Glutamatergic neuron (in vitro differentiated cells): ENCODE measurements around the gene HLA-C. TPM values are rescaled to one million over a fixed set of nuclear protein-coding genes. Genes with fewer than 3 reads are reported as not detected.
"Not testable (repeated sequence)": the region's sequence is repeated elsewhere in the genome, so short reads cannot be mapped to it uniquely, and the experiment has no call there.

Experiments used
- DNase-seq: peaks from one replicate; pipeline ENCODE4 v3.0.0; 2022
- H3K27ac Mint-ChIP-seq: one replicate; pipeline ENCODE4 v1.8.0; 2020; ENCODE audit warnings: mild to moderate bottlenecking, mixed read lengths, inconsistent platforms; ENCODE audit not compliant: unreplicated experiment
- H3K27me3 Mint-ChIP-seq: one replicate; pipeline ENCODE4 v1.8.0; 2020; ENCODE audit warnings: mild to moderate bottlenecking, moderate library complexity, mixed read lengths, inconsistent platforms; ENCODE audit not compliant: unreplicated experiment
- H3K36me3 Mint-ChIP-seq: one replicate; pipeline ENCODE4 v1.8.0; 2020; ENCODE audit warnings: mild to moderate bottlenecking, mixed read lengths, inconsistent platforms; ENCODE audit not compliant: unreplicated experiment
- H3K4me1 Mint-ChIP-seq: one replicate; pipeline ENCODE4 v1.8.0; 2020; ENCODE audit warnings: mild to moderate bottlenecking, low read depth, mixed read lengths, inconsistent platforms; ENCODE audit not compliant: unreplicated experiment
- H3K4me3 Mint-ChIP-seq: one replicate; pipeline ENCODE4 v1.8.0; 2020; ENCODE audit warnings: mild to moderate bottlenecking, mixed read lengths, inconsistent platforms; ENCODE audit not compliant: unreplicated experiment
- H3K9me3 Mint-ChIP-seq: one replicate; pipeline ENCODE4 v1.8.0; 2020; ENCODE audit warnings: mild to moderate bottlenecking, moderate library complexity, mixed read lengths, inconsistent platforms; ENCODE audit not compliant: unreplicated experiment
- CTCF ChIP-seq: fragments of 200-600 bp; sonication (generic); IDR thresholded peaks from one replicate; pipeline ENCODE4 v1.5.0; 2021; ENCODE audit not compliant: partially characterized antibody, unreplicated experiment
- total RNA-seq: library from RNA; stranded (reverse); fragmentation: NEBNext Ultra II Directional; extraction: Animal tissue kit (Norgen Biotek cat#: 25700); gene quantifications from one replicate; pipeline ENCODE4 v1.2.1, GENCODE V29; 2021; ENCODE audit not compliant: unreplicated experiment

The HLA-C gene
- total RNA-seq, 1 donor from 2014 or later = 13.7 TPM

DNA sequence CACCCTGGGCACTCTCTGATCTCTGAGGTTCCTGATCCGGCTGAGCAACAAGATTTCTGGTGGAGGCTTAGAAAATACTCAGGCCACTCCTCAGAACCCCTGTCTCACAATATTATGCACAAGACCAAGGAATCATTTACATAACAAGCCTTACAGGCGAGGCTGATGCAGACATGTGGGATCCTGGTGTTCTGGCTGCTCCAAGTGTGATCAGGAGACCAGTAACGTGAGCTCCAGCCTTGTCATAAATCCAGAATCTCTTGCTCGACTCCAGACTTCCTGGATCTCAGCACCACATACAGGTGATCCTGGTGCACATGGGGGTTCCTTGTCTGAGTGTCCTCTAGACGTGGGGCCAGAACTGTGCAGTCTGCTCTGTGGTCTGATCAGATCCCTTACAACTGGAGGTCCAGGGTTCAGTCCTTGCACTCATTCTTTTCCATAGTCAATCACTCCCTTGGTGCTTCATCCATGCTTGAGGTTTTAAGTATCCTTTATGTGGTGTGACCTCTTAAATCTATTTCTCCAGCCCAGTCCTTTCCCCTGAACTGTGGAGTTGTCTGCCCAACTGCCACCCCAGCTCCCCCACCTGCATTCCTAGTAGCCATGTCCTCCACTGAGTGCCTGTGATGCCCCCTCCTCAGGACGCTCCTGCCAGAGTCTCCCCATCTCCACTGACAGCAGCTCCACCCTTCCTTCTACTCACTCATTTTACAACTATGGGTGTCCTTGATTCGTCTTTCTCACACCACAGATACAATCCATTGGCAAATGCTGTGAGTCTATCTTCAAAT is 5.1 kb downstream of the HLA-C start:
- no peaks in the 10 kb centered on the region for H3K36me3 Mint-ChIP-seq
- no peak for DNase-seq
- no peak overlapping the region for H3K4me3 Mint-ChIP-seq
- peaks cover 3% of the 10 kb centered on the region for H3K4me1 Mint-ChIP-seq
- no peak overlapping the region for H3K27ac Mint-ChIP-seq
- TF ChIP-seq CTCF = no peak
- H3K27me3 Mint-ChIP-seq = peaks cover 5% of the 10 kb centered on the region
- peaks cover 2% of the 10 kb centered on the region for H3K9me3 Mint-ChIP-seq

DNA sequence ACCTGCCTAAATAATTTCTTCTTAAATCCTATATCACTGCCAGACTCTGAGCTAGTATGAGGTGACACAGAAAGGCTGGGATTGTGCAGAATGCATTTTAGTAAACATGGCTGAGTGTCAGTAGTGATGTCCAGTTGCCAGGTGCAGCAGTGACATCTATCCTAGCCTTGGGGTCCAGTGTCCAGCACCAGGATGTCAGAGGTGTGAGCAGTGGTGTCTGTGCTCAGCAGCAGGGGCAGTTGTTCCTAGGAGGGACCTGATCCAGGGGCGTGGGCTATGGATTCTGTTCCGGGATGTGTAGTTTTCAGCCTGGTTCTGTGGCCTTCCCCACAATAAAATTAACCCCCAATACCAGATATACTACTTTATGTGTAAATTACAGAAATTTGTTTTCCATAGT is 6.0 kb downstream of the HLA-C start:
- H3K4me3 Mint-ChIP-seq = no peak overlapping the region
- H3K27ac Mint-ChIP-seq = no peak overlapping the region
- peaks cover 5% of the 10 kb centered on the region for H3K27me3 Mint-ChIP-seq
- TF ChIP-seq CTCF = no peak
- peaks cover 3% of the 10 kb centered on the region for H3K4me1 Mint-ChIP-seq
- H3K9me3 Mint-ChIP-seq = peaks cover 2% of the 10 kb centered on the region
- no peaks in the 10 kb centered on the region for H3K36me3 Mint-ChIP-seq
- no peak for DNase-seq

DNA sequence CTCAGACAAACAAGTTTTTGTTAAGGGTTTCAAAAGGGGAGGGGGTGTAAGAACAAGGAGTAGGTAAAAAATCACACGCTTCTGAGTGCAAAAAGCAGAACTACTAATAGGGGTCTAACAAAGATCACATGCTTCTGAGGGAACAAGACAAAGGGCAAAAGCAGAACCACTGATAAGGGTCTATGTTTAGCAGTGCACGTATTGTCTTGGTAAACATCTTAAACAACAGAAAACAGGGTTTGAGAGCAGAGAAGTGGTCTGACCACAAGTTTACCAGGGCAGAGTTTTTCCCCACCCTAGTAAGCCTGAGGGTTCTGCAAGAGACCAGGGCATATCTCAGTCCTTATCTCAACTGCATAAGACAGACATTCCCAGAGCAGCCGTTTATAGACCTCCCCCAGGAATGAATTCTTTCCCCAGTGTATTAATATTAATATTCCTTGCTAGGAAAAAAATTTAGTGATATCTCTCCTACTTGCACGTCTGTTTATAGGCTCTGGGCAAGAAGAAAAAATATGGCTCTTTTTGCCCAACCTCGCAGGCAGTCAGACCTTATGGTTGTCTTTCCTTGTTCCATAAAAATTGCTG is 8.5 kb downstream of the HLA-C start:
- H3K4me3 Mint-ChIP-seq, H3K4me1 Mint-ChIP-seq, H3K27ac Mint-ChIP-seq, H3K36me3 Mint-ChIP-seq, H3K9me3 Mint-ChIP-seq, H3K27me3 Mint-ChIP-seq, DNase-seq: not testable (repeated sequence)

GRCh38 chr6:31259995-31260394 is 11.9 kb downstream of the HLA-C start:
- H3K9me3 Mint-ChIP-seq, H3K27ac Mint-ChIP-seq, H3K36me3 Mint-ChIP-seq, H3K27me3 Mint-ChIP-seq, DNase-seq, H3K4me1 Mint-ChIP-seq, H3K4me3 Mint-ChIP-seq: not testable (repeated sequence)

- TF ChIP-seq CTCF = no peak
- no peak for DNase-seq
- H3K36me3 Mint-ChIP-seq = no peaks in the 10 kb centered on the region
- H3K4me3 Mint-ChIP-seq = no peak overlapping the region
- H3K4me1 Mint-ChIP-seq = no peaks in the 10 kb centered on the region
- no peaks in the 10 kb centered on the region for H3K27me3 Mint-ChIP-seq
- no peak overlapping the region for H3K27ac Mint-ChIP-seq
- H3K9me3 Mint-ChIP-seq = no peaks in the 10 kb centered on the region
Measured at GRCh38 chr6:31252625-31253024, 19.3 kb downstream of the HLA-C start.

DNA sequence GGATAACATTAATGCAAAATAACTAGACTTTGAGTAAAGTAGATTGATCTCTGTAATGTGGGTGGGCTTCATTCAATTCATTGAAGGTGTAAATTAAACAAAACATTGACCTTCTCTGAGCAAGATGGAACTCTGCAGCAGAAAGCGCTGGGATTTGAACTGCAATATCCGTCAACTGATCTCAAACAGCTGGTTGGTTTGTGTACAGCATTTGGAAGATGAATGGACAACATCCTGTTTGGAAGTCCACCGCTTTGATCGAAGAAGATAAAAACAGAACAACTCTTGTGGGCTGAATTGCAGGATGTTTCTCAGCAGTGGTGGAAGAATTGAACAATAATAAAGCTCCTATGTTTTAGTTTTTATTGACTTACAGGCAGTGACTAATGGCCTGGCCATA is 20.6 kb downstream of the HLA-C start:
- Mint-ChIP-seq H3K4me3 (no peak overlapping the region), H3K27ac (no peak overlapping the region), H3K27me3 (no peaks in the 10 kb centered on the region), H3K36me3 (no peaks in the 10 kb centered on the region), H3K4me1 (no peaks in the 10 kb centered on the region), H3K9me3 (peaks cover 4% of the 10 kb centered on the region)
- DNase-seq = no peak
- TF ChIP-seq CTCF = no peak
